ENCODE data around the gene TECPR2.

GRCh38 chr14:102484316-102484715 lies 121.6 kb downstream of the TECPR2 start:
- TF ChIP-seq POLR2A (IDR thresholded peaks at IDR 0.05; ENCODE audit: low read length) (no peak), GATA1 (IDR thresholded peaks at IDR 0.05; ENCODE audit: low read depth, low read length) (no peak)

Measured in erythroblast (primary cell).